Stimulated activated CD4-positive, alpha-beta T cell treated with anti-CD3 and anti-CD28 coated beads, TNF-alpha, amount 100 ng/mL, for 1 hour (primary cell): ENCODE measurements around the gene KIRREL3.

Source experiments
- DNase-seq, 3 donors: peaks; one replicate each; pipeline ENCODE4 v3.0.0-alpha.2; 2020; ENCODE audit warnings: low read depth in 3 of 3, low spot score in 1 of 3

Gene KIRREL3

GRCh38 chr11:126544108-126545056 is 456.2 kb downstream of the KIRREL3 start:
- DNase-seq: no peak

DNA sequence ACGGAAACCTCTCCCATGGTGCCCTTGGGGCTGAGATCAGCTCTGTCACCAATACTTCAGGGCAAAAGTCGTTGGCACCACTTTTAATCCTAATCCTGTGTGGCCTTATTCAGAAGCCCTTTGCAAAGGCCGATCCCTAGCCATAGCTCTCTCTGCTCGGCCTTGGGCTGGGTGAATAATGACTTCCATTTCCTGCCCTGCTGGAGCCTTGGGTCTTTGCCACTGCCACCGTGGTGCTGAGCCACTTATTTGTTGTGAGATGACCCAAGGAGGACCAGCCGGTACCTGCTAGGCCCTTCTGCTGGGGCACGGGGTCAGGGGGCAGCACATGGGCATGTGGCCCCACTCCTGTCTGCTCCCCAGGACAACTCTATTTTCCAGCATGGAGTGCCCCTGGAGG is 456.9 kb downstream of the KIRREL3 start:
- DNase-seq: no peak

- DNase-seq: no peak
Measured at GRCh38 chr11:126542334-126543015, 458.1 kb downstream of the KIRREL3 start.

- no peak for DNase-seq
Measured at GRCh38 chr11:126538071-126538470, 462.5 kb downstream of the KIRREL3 start.

DNA sequence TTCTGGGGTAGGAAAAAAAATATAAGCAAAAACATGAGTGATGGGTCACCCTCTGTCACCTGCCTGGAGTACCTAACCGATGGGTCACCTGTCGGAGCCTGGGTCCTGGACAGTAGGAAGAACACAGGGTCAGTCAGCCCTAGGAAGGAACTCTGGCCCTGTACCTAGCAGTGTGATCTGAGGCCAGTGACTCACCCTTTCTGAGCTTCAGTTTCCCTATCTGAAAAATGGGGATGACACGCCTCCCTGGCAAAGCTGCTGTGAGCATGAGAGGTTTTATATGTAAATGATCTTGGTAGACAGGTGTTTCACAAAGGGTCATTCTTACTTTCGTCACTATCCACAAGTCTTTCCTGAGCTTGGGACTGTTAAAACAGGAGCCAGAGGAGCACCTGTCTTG is 463.1 kb downstream of the KIRREL3 start:
- no peak for DNase-seq

DNA sequence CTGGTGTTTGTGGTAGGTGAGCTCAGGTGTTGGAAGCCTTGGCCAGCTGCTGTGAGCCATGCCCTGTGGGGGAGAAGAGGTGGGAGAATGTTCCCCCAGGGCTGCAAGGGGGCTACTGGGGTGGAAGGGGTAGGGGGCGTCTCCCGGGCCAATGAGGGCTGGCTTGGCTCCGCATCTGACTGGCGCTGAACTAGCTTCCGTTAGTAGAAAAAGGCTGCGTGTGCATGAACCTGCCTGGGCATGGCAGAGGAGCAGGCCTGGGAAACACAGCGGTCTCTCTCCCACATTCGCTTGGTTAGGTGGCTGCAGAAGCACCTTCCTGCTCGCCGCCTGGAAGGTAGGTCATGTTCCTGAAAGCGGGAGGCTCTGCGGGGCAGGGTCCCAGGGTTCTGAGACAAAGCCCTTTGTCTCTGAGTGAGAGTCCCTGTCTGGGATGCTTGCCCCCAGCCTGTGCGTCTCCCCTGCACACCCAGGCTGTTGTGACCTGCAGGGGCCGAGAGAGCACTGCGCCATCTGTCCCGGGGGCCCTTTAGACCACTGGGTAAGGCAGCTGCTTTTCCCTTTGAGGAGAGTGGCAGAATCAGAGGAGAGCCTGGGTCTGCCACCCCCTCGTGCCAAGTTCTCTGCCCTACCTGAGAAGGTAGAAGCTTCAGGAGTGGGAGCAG is 466.3 kb downstream of the KIRREL3 start:
- DNase-seq: no peak

DNA sequence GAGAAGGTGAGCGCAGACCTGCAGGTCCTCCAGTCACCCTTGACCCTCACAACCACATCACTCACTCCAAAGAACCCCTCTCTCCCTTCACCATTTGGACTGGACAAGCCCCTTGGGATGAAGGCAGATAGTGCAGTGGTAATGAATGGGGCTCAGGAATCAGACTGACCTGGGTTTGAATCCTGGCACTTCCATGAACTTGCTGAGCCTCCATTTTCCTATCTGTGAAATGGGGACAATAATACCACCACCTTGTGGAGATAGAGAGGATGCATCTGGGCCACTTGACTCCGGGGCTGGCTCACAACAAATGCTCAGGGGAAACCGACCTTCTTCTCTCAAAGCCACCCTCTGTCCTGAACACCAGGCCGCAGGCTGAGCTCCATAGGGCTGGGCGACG is 467.0 kb downstream of the KIRREL3 start:
- no peak for DNase-seq

DNA sequence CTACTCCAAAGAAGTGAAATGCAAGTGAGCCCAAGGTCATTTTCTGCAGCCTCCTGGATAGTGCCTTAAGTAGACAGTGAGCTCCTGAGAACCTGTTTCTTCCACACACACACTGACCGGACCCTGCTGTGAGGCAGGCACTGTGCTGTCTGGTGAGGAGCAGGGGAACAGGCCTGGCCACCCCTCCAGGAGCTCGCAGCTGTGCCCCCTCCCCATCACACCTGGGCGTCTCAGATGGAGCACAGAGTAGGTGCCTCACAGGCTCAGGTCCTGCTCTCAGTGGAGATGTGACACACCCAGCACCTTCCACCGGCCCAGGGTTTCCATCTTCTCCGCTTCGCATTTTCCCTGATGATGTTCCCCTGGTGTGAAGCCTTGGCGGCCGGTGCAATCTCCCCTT is 470.2 kb downstream of the KIRREL3 start:
- no peak for DNase-seq

DNA sequence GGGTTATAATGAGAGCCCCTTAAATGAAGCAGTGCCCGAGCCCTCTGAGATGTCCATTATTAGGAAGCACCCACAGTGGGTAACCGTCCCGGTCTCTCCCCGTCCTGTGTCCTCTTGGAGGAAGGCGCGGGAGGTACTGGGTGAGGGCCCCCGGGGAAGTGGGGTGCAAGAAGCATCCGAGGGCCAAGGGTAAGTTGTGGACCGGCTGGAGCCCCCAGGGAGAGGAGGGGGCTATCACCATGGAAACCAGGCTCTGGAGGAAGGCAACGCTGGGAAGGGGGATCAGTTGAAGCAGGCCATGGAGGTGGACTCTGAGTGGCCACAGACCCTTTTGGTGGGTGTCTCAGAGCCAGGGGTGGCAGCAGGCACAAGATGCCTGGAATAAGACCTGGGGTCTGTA is 471.5 kb downstream of the KIRREL3 start:
- no peak for DNase-seq

GRCh38 chr11:126528075-126528474 is 472.5 kb downstream of the KIRREL3 start:
- no peak for DNase-seq

DNA sequence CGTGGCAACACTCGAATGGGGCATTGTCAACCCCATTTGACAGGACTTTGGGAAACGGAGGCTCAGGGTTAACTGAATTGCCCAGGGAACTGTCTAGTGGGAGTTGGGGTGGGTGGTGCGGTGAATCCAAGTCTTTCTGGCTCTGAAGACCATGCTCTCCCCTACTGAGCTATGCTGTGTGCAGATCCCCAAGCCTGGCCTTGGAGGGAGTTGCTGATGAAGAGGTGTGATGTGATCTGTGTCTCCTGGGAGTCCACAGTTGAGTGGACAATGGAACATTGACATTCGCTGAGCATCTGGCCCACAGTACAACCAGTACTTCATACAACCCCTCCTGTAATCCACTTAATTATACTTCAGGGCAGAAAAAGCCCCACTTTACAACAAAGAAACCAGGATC is 472.9 kb downstream of the KIRREL3 start:
- DNase-seq: no peak

- no peak for DNase-seq
Measured at GRCh38 chr11:126526471-126526870, 474.1 kb downstream of the KIRREL3 start.

- no peak for DNase-seq
Measured at GRCh38 chr11:126525702-126526101, 474.9 kb downstream of the KIRREL3 start.

- no peak for DNase-seq
Measured at GRCh38 chr11:126525216-126525615, 475.4 kb downstream of the KIRREL3 start.

DNA sequence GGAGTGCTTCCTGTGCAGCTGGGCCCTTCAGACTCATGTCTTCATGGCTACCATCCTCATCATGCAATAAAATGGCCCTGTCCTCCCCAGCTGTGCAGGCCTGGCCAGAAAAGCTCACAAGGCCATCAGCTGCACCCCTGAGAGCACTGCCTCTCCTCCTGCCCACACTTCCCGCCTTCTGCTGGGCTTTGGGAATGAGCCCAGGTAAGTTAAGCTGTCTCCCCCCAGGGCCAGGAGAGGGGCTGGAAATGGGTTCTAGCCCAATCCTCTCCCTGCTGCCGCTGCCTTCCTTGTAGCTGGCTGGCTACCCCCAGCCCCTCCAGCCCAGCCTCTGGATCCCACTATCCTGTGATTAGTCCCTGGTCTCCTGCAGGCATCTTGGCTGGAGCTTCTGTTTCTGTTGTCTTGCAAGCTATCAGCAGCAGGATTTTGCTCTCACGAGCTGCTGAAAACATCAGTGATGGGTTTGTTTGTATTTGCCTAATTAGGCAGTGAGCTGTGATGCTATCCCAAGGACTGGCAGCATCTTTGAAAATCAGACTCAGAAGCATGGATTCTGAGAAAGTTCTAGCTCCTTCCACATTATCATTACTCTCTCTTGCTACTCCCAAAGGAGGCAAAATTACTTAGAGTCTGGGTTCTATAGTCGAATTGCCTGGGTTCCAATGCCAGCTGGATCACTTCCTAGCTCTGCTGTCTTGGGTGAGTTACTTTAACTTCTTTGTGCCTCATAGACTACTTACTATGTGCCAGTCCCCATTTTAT is 476.9 kb downstream of the KIRREL3 start:
- DNase-seq: no peak

GRCh38 chr11:126522606-126523005 is 478.0 kb downstream of the KIRREL3 start:
- no peak for DNase-seq

GRCh38 chr11:126522152-126522551 is 478.4 kb downstream of the KIRREL3 start:
- DNase-seq: no peak

GRCh38 chr11:126521196-126521595 is 479.4 kb downstream of the KIRREL3 start:
- no peak for DNase-seq

GRCh38 chr11:126519764-126520734 is 480.5 kb downstream of the KIRREL3 start:
- no peak for DNase-seq
